K562 (cell line): ENCODE measurements around the gene ARHGEF16. TPM values are rescaled to one million over a fixed set of nuclear protein-coding genes. Genes with fewer than 3 reads are reported as not detected.

Source experiments
- ARID4B ChIP-seq: sonication (generic); formaldehyde crosslinking; IDR thresholded peaks from 2 replicates; pipeline ENCODE4 v1.8.0; 2022; ENCODE audit warnings: mild to moderate bottlenecking, missing genetic modification reagents
- BRCA1 ChIP-seq, 2 experiments: fragments of 450-650 bp in 1 of 2; sonication (generic) in 1 of 2; formaldehyde crosslinking in 1 of 2; IDR thresholded peaks; 2 replicates each; pipeline versions ENCODE4 v1.5.0 to v1.6.1; 2017 to 2020; ENCODE audit warnings: mild to moderate bottlenecking in 1 of 2, missing genetic modification reagents in 1 of 2
- CTCFL ChIP-seq: IDR thresholded peaks from 2 replicates; pipeline ENCODE4 v1.6.1; 2011; ENCODE audit warnings: borderline replicate concordance, low read depth, mild to moderate bottlenecking, moderate library complexity, low read length; ENCODE audit not compliant: insufficient read depth, poor library complexity, severe bottlenecking
- CXXC5 ChIP-seq: fragments of 250-450 bp; sonication (Bioruptor Pico); IDR thresholded peaks from 2 replicates; pipeline ENCODE4 v1.8.0; 2022; ENCODE audit warnings: inconsistent platforms, mild to moderate bottlenecking, moderate library complexity
- EHMT2 ChIP-seq: fragments of 450-650 bp; IDR thresholded peaks from 2 replicates; pipeline ENCODE4 v1.6.1; 2018; ENCODE audit warnings: antibody characterized with exemption
- PBX2 ChIP-seq, 2 experiments: IDR thresholded peaks in 1 of 2; conservative IDR thresholded peaks in 1 of 2; 2 replicates each; pipeline ENCODE4 v1.6.1; 2016; ENCODE audit warnings: low read depth in 2 of 2, mild to moderate bottlenecking in 1 of 2, missing compliant biosample characterization in 1 of 2, missing genetic modification characterization in 1 of 2, moderate library complexity in 1 of 2
- POLR2H ChIP-seq: IDR thresholded peaks from 2 replicates; pipeline ENCODE4 v1.6.1; 2016; ENCODE audit warnings: missing genetic modification characterization, low read depth, mild to moderate bottlenecking, control low read depth, missing compliant biosample characterization, moderate library complexity
- SETDB1 ChIP-seq: IDR thresholded peaks from one replicate; pipeline ENCODE4 v1.6.1; 2012; ENCODE audit warnings: low read length, control low read depth, inconsistent platforms
- USF1 ChIP-seq: sonication (generic); formaldehyde crosslinking; IDR thresholded peaks from 2 replicates; pipeline ENCODE4 v1.9.0; 2022; ENCODE audit warnings: mild to moderate bottlenecking, missing genetic modification reagents
- ZBED1 ChIP-seq: IDR thresholded peaks from 2 replicates; pipeline ENCODE4 v1.6.1; 2014
- ZBTB5 ChIP-seq: fragments of 450-650 bp; IDR thresholded peaks from 2 replicates; pipeline ENCODE4 v1.6.1; 2017; ENCODE audit warnings: antibody characterized with exemption
- ZNF766 ChIP-seq: fragments of 200-800 bp; sonication (Bioruptor generic); conservative IDR thresholded peaks from 2 replicates; pipeline ENCODE4 v1.6.1; 2016; ENCODE audit warnings: missing genetic modification characterization, missing compliant biosample characterization
- polyA plus RNA-seq, 8 experiments: library from polyadenylated mRNA; depleted of rRNA in 4 of 8; stranded (reverse) in 5 of 8; unstranded in 3 of 8; fragments of >200 nt; fragmentation: Nextera tagmentation in 2 of 8; fragmentation: Illumina TruSeq in 1 of 8; extraction: Ambion mirVana in 2 of 8; extraction: Trizol in 1 of 8; gene quantifications; 2 replicates each; pipeline versions ENCODE4 v1.2.1 to v1.2.3, GENCODE V29; 2011 to 2014; ENCODE audit warnings: inconsistent platforms in 1 of 8, missing spikeins in 1 of 8
- total RNA-seq, 7 experiments: library from RNA; depleted of rRNA in 6 of 7; stranded (reverse); fragments of >200 nt in 6 of 7; fragmentation: Illumina TruSeq in 2 of 7; extraction: Trizol in 2 of 7; gene quantifications; 2 replicates each; pipeline versions ENCODE4 v1.2.1 to v1.2.3, GENCODE V29; 2011 to 2021; ENCODE audit warnings: low replicate concordance in 1 of 7

The ARHGEF16 gene
- total and polyA plus RNA-seq, 9 of the 15 experiments (the other 6 are each of a cell fraction or from before 2014, with no cell fraction given) = 0.15 to 1.2 (median 0.49) TPM; not detected in 2

- 0 out of 2 replicates have a peak, but pooled peaks have one; percentile 11 for TF ChIP-seq PBX2 (CRISPR knock-in tag; IDR thresholded peaks at IDR 0.05; ENCODE audit: low read depth)
- TF ChIP-seq PBX2 (tag; conservative IDR thresholded peaks at IDR 0.05; ENCODE audit: low read depth) = no peak
- 0 out of 2 replicates have a peak, but pooled peaks have one; percentile 29 for TF ChIP-seq ARID4B (CRISPR knock-in tag)
- TF ChIP-seq SETDB1 = no peak
- no peak for TF ChIP-seq POLR2H (tag)
- peak; percentile 39 for TF ChIP-seq CTCFL
- no peak for TF ChIP-seq ZNF766 (CRISPR knock-in tag)
- no peak for TF ChIP-seq EHMT2
- no peak for TF ChIP-seq CXXC5 (CRISPR knock-in tag)
- 0 out of 2 replicates have a peak, but pooled peaks have one; percentile 17 for TF ChIP-seq USF1
- no peak for TF ChIP-seq BRCA1 (IDR thresholded peaks at IDR 0.05)
- no peak for TF ChIP-seq BRCA1 (CRISPR knock-in tag; IDR thresholded peaks at IDR 0.05)
- TF ChIP-seq ZBED1 = no peak
- no peak for TF ChIP-seq ZBTB5
Measured at GRCh38 chr1:3483801-3484444, 29.5 kb downstream of the ARHGEF16 start (continued).
